Coronary artery (tissue), 2 donors: ENCODE measurements around the gene EHMT1.

Experiments used
- DNase-seq: peaks from one replicate; pipeline ENCODE4 v3.0.0-alpha.2; 2017; ENCODE audit warnings: low spot score
- H3K27ac ChIP-seq, 2 donors: fragments of 200-600 bp; sonication (generic); one replicate each; pipeline ENCODE4 v1.5.1; 2016 to 2019
- H3K4me3 ChIP-seq: fragments of 200-600 bp; sonication (generic); 2 replicates; pipeline ENCODE4 v1.5.1; 2016; ENCODE audit warnings: mild to moderate bottlenecking, moderate library complexity
- CTCF ChIP-seq: fragments of 200-600 bp; sonication (generic); IDR thresholded peaks from one replicate; pipeline ENCODE4 v1.5.1; 2019; ENCODE audit warnings: antibody characterized with exemption

EHMT1 gene

GRCh38 chr9:137604345-137605086 is 14.3 kb upstream of the EHMT1 start:
- DNase-seq = no peak
- Histone ChIP-seq H3K4me3 (peak overlapping the region; percentile 95), H3K27ac (peak overlapping the region; percentile 27 to 92)
- TF ChIP-seq CTCF = no peak

DNA sequence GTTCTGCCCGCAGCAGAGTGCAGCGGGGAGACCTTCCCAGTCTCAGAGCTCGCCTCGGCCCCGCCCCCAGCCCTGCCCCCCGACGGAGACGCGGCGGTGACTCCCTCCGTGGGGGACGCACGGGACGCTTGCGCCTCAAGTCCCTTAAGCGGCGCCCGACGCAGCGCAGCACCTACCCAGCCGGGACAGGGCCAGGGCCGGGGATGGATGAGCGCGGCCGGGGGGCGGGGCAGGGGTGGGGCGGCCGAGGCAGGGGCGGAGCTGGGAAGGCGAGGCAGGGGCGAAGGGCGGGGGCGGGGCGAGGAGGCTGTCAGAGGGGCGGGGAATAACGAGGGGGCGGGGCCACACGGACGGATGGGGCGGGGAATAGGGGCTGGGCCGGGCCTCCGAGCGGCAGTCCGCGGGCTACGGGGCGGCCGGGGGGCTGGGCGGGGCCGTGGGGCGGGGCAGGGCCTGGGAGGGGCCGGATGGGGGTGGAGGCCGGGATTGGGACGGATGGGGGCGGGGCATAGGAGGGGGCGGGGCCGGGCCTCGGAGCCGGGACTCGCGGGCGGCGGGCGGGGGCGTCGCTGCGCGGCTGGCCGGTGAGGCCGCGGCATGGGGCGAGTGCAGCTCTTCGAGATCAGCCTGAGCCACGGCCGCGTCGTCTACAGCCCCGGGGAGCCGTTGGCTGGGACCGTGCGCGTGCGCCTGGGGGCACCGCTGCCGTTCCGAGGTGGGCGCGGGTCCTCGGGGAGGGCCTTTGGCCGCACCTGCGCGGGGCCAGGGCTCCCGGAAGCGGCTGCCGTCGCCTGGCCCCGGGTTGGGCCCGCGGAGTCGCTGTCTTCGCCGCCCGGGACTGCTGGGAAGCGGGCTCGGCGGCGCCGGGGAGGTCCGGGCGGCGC is 13.4 kb upstream of the EHMT1 start, which contains the start of gene ARRDC1:
TSS of gene ARRDC1 (plus strand) at position 566 of the 884 bp plus-strand sequence. CDS start at position 598, 32 bp downstream.
- TF ChIP-seq CTCF = no peak
- peak; percentile 96 for DNase-seq
- Histone ChIP-seq H3K4me3 (peak within 1 kb of the TSS; percentile 95), H3K27ac (peak within 1 kb of the TSS; percentile 75 to 92)

DNA sequence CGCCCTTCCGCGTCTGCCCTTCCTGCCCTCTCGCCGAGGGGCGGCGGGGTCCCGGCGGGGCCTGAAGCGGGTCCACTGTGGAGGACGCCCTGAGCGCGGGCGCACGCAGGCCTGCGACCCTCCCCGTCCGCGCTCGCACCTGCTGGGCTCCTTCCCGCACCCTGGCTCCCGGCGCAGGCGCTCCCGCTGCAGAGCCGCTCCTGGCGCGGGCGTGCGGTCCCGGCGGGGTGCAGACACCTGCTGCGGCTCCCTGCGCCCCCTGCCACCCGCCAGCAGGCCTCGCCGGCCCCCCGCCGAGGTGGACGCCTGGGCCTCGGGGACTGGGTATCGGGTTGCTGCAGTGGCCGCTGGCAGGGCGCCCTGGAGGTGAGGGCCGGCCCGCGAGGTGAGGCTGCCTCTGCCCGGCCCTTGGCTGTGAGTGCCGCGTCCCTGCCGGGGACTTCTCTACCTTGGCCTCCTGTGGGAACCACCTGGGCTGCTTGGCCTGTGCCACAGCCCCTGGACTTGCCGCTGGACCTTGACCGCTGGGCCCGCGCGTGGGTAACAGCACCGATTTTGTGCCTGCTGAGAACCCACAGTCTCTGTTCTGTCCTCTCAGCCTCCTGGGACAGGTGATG is 12.7 kb upstream of the EHMT1 start:
- Histone ChIP-seq H3K27ac (peak overlapping the region; percentile 75 to 92), H3K4me3 (peak overlapping the region; percentile 82)
- DNase-seq = no peak
- no peak for TF ChIP-seq CTCF

GRCh38 chr9:137606734-137607138 is 12.1 kb upstream of the EHMT1 start:
- no peak for DNase-seq

DNA sequence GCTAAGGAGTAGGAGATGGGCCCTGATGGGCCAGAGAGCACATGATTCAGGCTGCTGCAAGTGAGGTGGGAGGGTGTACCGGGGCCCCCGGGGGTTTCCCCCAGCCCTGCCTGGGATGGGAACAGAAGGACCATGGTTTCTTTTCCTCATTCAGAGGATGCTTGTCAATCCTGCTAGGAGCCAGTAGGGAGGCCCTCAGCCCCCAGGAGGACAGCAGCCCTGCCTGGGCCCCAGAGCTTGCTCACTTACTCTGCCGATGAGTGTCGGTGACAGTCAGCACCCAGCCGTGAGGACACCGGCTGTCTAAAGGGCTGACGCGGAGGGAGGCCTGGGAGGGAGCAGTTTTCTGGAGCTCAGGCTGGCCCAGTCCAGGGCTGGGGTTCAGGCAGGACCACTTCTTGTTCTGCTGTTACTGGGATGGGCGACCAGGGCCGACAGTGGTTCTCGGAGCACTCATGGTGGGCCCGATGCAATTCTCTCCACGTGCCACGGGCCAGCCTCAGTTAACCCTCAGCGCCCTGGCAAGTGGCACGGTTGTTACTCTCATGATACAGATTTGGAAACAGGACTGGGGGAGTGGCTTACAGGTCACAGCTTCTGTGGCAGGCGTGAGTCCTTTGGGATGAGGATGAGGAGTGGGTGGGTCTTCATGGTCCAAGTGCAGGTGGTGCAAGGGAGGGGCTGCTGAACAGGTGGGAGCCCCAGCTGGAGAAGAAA is 11.5 kb upstream of the EHMT1 start:
- Histone ChIP-seq H3K4me3 (peak overlapping the region; percentile 82), H3K27ac (no peak overlapping the region)

More at GRCh38 chr9:137606734-137607138, 12.1 kb upstream of the EHMT1 start:
- H3K4me3 ChIP-seq = peak overlapping the region; percentile 82
- TF ChIP-seq CTCF = no peak
- H3K27ac ChIP-seq = peak overlapping the region in 1 of 2 donors; percentile 92

More for the DNA sequence above, 11.5 kb upstream of the EHMT1 start:
- DNase-seq = no peak
- no peak for TF ChIP-seq CTCF
